IMR-90 (cell line): ENCODE data around the gene TFB2M. TPM values are rescaled to one million over a fixed set of nuclear protein-coding genes. Genes with fewer than 3 reads are reported as not detected.

Experiments
- ATAC-seq: fragments of 200-7000 bp; cut with Tn5 transposase; 2 replicates; pipeline ENCODE4 v1.9.1; 2020; ENCODE audit warnings: low read depth, mild to moderate bottlenecking, moderate library complexity
- BruUV-seq: library from RNA; stranded (reverse); fragments of 400-500 nt; replicated peaks from 2 replicates; lab custom pipeline; 2021; lab: Mats Ljungman, UMichigan
- CTCF ChIA-PET: fragments of 300-600 bp; formaldehyde crosslinking; extraction: SDS; loops from one replicate; lab custom pipeline; 2021; ENCODE audit warnings: antibody characterized with exemption; lab: Yijun Ruan, JAX
- POLR2A ChIA-PET: fragments of 300-600 bp; sonication (Branson Sonifier 250); formaldehyde crosslinking; loops from one replicate; lab custom pipeline; 2022; ENCODE audit warnings: antibody characterized with exemption; ENCODE audit not compliant: unreplicated experiment; lab: Charles Lee
- DNase-seq: peaks from one replicate; pipeline ENCODE4 v3.0.0; 2013
- H2AFZ ChIP-seq: replicated peaks from 2 replicates; pipeline ENCODE3; 2013; ENCODE audit warnings: low read length, mild to moderate bottlenecking; ENCODE audit not compliant: poor library complexity
- H2AK5ac ChIP-seq: 2 replicates; pipeline ENCODE4 v1.6.1; 2013; ENCODE audit warnings: low read depth, low read length, inconsistent platforms
- H2AK9ac ChIP-seq: replicated peaks from 2 replicates; pipeline ENCODE3; 2013; ENCODE audit warnings: mild to moderate bottlenecking, low read depth, low read length, moderate library complexity; ENCODE audit not compliant: poor library complexity
- H2BK120ac ChIP-seq: 2 replicates; pipeline ENCODE4 v1.6.1; 2013; ENCODE audit warnings: low read depth, low read length, inconsistent platforms
- H2BK15ac ChIP-seq: 3 replicates; pipeline ENCODE4 v1.6.1; 2013; ENCODE audit warnings: low read depth, low read length, inconsistent platforms
- H2BK20ac ChIP-seq: 2 replicates; pipeline ENCODE4 v1.6.1; 2013; ENCODE audit warnings: low read depth, mild to moderate bottlenecking, inconsistent platforms, low read length, moderate library complexity
- H2BK5ac ChIP-seq: 2 replicates; pipeline ENCODE4 v1.6.1; 2013; ENCODE audit warnings: mild to moderate bottlenecking, low read depth, low read length, inconsistent platforms; ENCODE audit not compliant: poor library complexity, severe bottlenecking
- H3K14ac ChIP-seq: replicated peaks from 2 replicates; pipeline ENCODE4 v1.6.1; 2013; ENCODE audit warnings: low read depth, low read length, inconsistent platforms
- H3K18ac ChIP-seq: 2 replicates; pipeline ENCODE4 v1.6.1; 2013; ENCODE audit warnings: low read depth, low read length, control low read depth
- H3K23ac ChIP-seq: 2 replicates; pipeline ENCODE4 v1.6.1; 2013; ENCODE audit warnings: low read depth, low read length, inconsistent platforms
- H3K27ac ChIP-seq: 2 replicates; pipeline ENCODE4 v1.5.1; 2013; ENCODE audit warnings: mild to moderate bottlenecking, control low read depth, low read length; ENCODE audit not compliant: insufficient read depth
- H3K27me3 ChIP-seq: 2 replicates; pipeline ENCODE4 v1.6.1; 2013; ENCODE audit warnings: low read length; ENCODE audit not compliant: control insufficient read depth, insufficient read depth
- H3K36me3 ChIP-seq: 2 replicates; pipeline ENCODE4 v1.6.1; 2013; ENCODE audit warnings: low read length, mixed read lengths; ENCODE audit not compliant: control insufficient read depth, insufficient read depth
- H3K4ac ChIP-seq: 2 replicates; pipeline ENCODE4 v1.6.1; 2013; ENCODE audit warnings: low read depth, low read length, inconsistent platforms
- H3K4me1 ChIP-seq: 2 replicates; pipeline ENCODE4 v1.6.1; 2013; ENCODE audit warnings: low read length, mixed read lengths; ENCODE audit not compliant: control insufficient read depth, insufficient read depth
- H3K4me2 ChIP-seq: 2 replicates; pipeline ENCODE4 v1.6.1; 2013; ENCODE audit warnings: low read depth, mild to moderate bottlenecking, control low read depth, low read length, moderate library complexity
- H3K4me3 ChIP-seq: 2 replicates; pipeline ENCODE4 v1.5.1; 2013; ENCODE audit warnings: low read depth, mild to moderate bottlenecking, control low read depth, low read length, moderate library complexity; ENCODE audit not compliant: insufficient read depth
- H3K56ac ChIP-seq: 2 replicates; pipeline ENCODE4 v1.6.1; 2013; ENCODE audit warnings: low read length, inconsistent platforms; ENCODE audit not compliant: insufficient read depth; ENCODE audit errors: extremely low read depth
- H3K79me1 ChIP-seq, 2 experiments: 2 replicates each; pipeline ENCODE4 v1.6.1; 2013; ENCODE audit warnings: low read length in 2 of 2, inconsistent platforms in 1 of 2, low read depth in 1 of 2
- H3K9ac ChIP-seq: 2 replicates; pipeline ENCODE4 v1.6.1; 2013; ENCODE audit warnings: low read depth, low read length, control low read depth
- H3K9me1 ChIP-seq: 2 replicates; pipeline ENCODE4 v1.6.1; 2013; ENCODE audit warnings: low read length, inconsistent platforms; ENCODE audit not compliant: insufficient read depth
- H3K9me3 ChIP-seq: 2 replicates; pipeline ENCODE4 v1.6.1; 2013; ENCODE audit warnings: low read length; ENCODE audit not compliant: control insufficient read depth, insufficient read depth
- H4K20me1 ChIP-seq: 2 replicates; pipeline ENCODE4 v1.6.1; 2013; ENCODE audit warnings: low read length, inconsistent platforms; ENCODE audit not compliant: insufficient read depth
- H4K5ac ChIP-seq: 2 replicates; pipeline ENCODE4 v1.6.1; 2013; ENCODE audit warnings: mild to moderate bottlenecking, low read depth, low read length, control low read depth
- H4K8ac ChIP-seq, 2 experiments: 2 replicates each; pipeline ENCODE4 v1.6.1; 2013; ENCODE audit warnings: low read depth in 2 of 2, low read length in 2 of 2, control low read depth in 1 of 2, inconsistent platforms in 1 of 2
- H4K91ac ChIP-seq: 2 replicates; pipeline ENCODE4 v1.6.1; 2013; ENCODE audit warnings: low read depth, low read length, inconsistent platforms; ENCODE audit not compliant: insufficient read depth
- BHLHE40 ChIP-seq: fragments of 150-350 bp; IDR thresholded peaks from 2 replicates; pipeline ENCODE4 v1.6.1; 2016; ENCODE audit warnings: mild to moderate bottlenecking, low read depth, low read length
- CEBPB ChIP-seq: IDR thresholded peaks from 2 replicates; pipeline ENCODE4 v1.6.1; 2012; ENCODE audit warnings: low read depth, low read length, improper control_type of control experiment
- CHD1 ChIP-seq: IDR thresholded peaks from 2 replicates; pipeline ENCODE4 v1.6.1; 2012; ENCODE audit warnings: low read depth, low read length, improper control_type of control experiment
- CTCF ChIP-seq: conservative IDR thresholded peaks from 2 replicates; pipeline ENCODE4 v1.5.1; 2012; ENCODE audit warnings: mild to moderate bottlenecking, low read depth, low read length, improper control_type of control experiment
- ELK1 ChIP-seq: fragments of 150-350 bp; IDR thresholded peaks from 2 replicates; pipeline ENCODE4 v1.6.1; 2016; ENCODE audit warnings: low read depth, mild to moderate bottlenecking, low read length, moderate library complexity, borderline replicate concordance
- FOS ChIP-seq: fragments of 150-350 bp; IDR thresholded peaks from 2 replicates; pipeline ENCODE4 v1.6.1; 2016; ENCODE audit warnings: low read depth, low read length
- MAZ ChIP-seq: IDR thresholded peaks from 2 replicates; pipeline ENCODE4 v1.6.1; 2012; ENCODE audit warnings: low read depth, mild to moderate bottlenecking, low read length, improper control_type of control experiment, moderate library complexity, borderline replicate concordance
- NFE2L2 ChIP-seq: fragments of 150-350 bp; IDR thresholded peaks from 2 replicates; pipeline ENCODE4 v1.6.1; 2016; ENCODE audit warnings: low read depth, mild to moderate bottlenecking, low read length
- SMC3 ChIP-seq: fragments of 150-350 bp; IDR thresholded peaks from 2 replicates; pipeline ENCODE4 v1.6.1; 2016; ENCODE audit warnings: low read depth, mild to moderate bottlenecking, antibody characterized with exemption, low read length, moderate library complexity
- USF2 ChIP-seq: fragments of 150-350 bp; IDR thresholded peaks from 2 replicates; pipeline ENCODE4 v1.6.1; 2017; ENCODE audit warnings: mild to moderate bottlenecking, antibody characterized with exemption, low read length, low read depth
- WGBS, 2 experiments: methylation state at CpG; one replicate each; pipeline versions ENCODE4 v1.1.5 to v1.1.7; 2013; ENCODE audit warnings: missing lambda C conversion rate in 2 of 2; ENCODE audit not compliant: insufficient read length in 1 of 2; ENCODE audit errors: extremely low coverage in 2 of 2; 5-methylcytosine and 5-hydroxymethylcytosine counted together
- dilution Hi-C: fragments of 300-500 bp; cut with HindIII; formaldehyde crosslinking; loops from one replicate; pipeline ENCODE4 v1.14.3; 2018; ENCODE audit warnings: low sequenced_read_pairs; ENCODE audit not compliant: unreplicated experiment
- in situ Hi-C: fragments of 300-500 bp; cut with MboI; formaldehyde crosslinking; loops from 3 replicates; pipeline ENCODE4 v1.14.3; 2019; ENCODE audit warnings: low sequenced_read_pairs, inconsistent platforms, mixed read lengths
- intact Hi-C: fragments of 100-400 bp; cut with micrococcal nuclease; formaldehyde crosslinking; loops from 2 replicates; pipeline ENCODE4 v1.10.0; 2022
- polyA plus RNA-seq, 3 experiments: library from polyadenylated mRNA; depleted of rRNA; stranded (reverse); fragments of >200 nt; gene quantifications; 2 replicates each; pipeline ENCODE4 v1.2.3, GENCODE V29; 2012; ENCODE audit warnings: low replicate concordance in 1 of 3
- total RNA-seq: library from RNA; depleted of rRNA; stranded (reverse); fragments of >200 nt; gene quantifications from 2 replicates; pipeline ENCODE4 v1.2.3, GENCODE V29; 2012

TFB2M gene
- total and polyA plus RNA-seq, 2 of the 4 experiments (the other 2 are of a cell fraction) = 13.3 to 15.7 TPM

DNA sequence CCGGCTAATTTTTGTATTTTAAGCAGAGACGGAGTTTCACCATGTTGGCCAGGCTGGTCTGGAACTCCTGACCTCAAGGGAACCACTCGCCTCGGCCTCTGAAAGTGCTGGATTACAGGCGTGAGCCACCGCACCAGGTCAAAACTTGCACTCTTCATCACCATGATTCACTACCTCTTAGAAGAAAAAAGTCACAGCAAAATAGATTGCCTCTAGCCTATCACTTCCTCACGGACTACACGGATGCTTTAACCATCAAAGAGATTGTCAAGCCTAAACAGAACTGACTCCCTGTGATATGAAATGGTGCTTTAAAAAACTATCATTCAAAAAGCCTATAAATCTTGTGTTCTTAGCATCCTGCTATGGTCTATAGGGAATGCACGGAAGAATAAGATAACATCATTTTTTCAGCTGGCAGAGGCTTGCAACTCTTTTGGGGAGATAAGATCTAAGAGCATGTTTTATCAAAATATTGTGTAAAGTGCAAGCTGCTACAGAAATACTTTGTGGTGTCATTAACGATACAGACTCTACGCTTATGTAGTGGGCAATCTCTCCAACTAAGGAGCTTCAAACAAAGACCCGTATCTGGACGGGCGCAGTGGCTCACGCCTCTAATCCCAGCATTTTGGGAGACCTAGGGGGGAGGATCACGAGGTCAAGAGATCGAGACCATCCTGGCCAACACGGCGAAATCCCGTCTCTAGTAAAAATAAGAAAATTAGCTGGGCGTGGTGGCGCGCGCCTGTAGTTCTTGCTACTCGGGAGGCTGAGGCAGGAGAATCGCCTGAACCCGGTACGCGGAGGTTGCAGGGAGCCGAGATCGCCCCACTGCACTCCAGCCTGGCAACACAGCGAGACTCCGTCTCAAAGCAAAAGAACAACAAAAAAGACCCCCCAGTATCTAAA, 966 bp downstream of the TFB2M start:
- peak overlapping the region; percentile 66; the same call in 1 of the 2 replicates for H2AK5ac ChIP-seq
- H3K56ac ChIP-seq = peak overlapping the region; percentile 65
- H3K36me3 ChIP-seq = peaks cover 7% of the 10 kb centered on the region
- peak overlapping the region; percentile 89 for H2AK9ac ChIP-seq
- ATAC-seq (no peak), DNase-seq (no peak)
- 77% methylated on average over 8 of the region's 33 CpGs; no CpG with 5 or more reads in 1 of the 2 experiments for WGBS, 2 experiments
- CTCF ChIA-PET = no interaction called here
- peak overlapping the region; percentile 75; the same call in 1 of the 2 replicates for H4K5ac ChIP-seq
- H2AFZ ChIP-seq = peak overlapping the region; percentile 98
- H3K14ac ChIP-seq = peak overlapping the region; percentile 61
- peak overlapping the region; percentile 41 for H3K27ac ChIP-seq
- peak overlapping the region; percentile 18 to 79; a peak in 2 of 4 replicates for H4K8ac ChIP-seq
- H3K9me3 ChIP-seq = no peaks in the 10 kb centered on the region
- peak overlapping the region; percentile 54; the same call in 1 of the 2 replicates for H3K23ac ChIP-seq
- no peak overlapping the region for H2BK15ac ChIP-seq
- peak overlapping the region; percentile 81 for H3K4me3 ChIP-seq
- peaks cover 5% of the 10 kb centered on the region; the same call in 1 of the 2 replicates for H3K4me1 ChIP-seq
- in situ Hi-C loops = no loop called here
- H2BK120ac ChIP-seq = no peak overlapping the region
- intact Hi-C loops = loop anchor here (5.0 kb wide), 1 partner anchor 187 kb away; no protein-coding TSS in a partner anchor
- no peak overlapping the region for H2BK20ac ChIP-seq
- no peak overlapping the region for H3K18ac ChIP-seq
- H4K91ac ChIP-seq = peak overlapping the region; percentile 9; the same call in 1 of the 2 replicates
- H3K27me3 ChIP-seq = no peaks in the 10 kb centered on the region
- no peaks in the 10 kb centered on the region; the same call in 1 of the 2 replicates for H3K9me1 ChIP-seq
- POLR2A ChIA-PET = interaction anchor here (0.6 to 0.7 kb wide), 2 partner anchors 15 to 1426 kb away, joined by 3 to 15 read pairs; no protein-coding TSS in a partner anchor
- dilution Hi-C loops = no loop called here
- H2BK5ac ChIP-seq = no peak overlapping the region
- H3K9ac ChIP-seq = peak overlapping the region; percentile 75
- H3K79me1 ChIP-seq = peaks cover 15 to 50% of the 10 kb centered on the region in 2 experiments; a peak in 3 of 4 replicates
- BruUV-seq = TSS peak; percentile 45
- no peaks in the 10 kb centered on the region for H4K20me1 ChIP-seq
- TF ChIP-seq BHLHE40 (no peak), ELK1 (no peak), FOS (no peak), CTCF (no peak), SMC3 (no peak), MAZ (no peak), CHD1 (no peak), CEBPB (no peak), USF2 (no peak), NFE2L2 (no peak)
- H3K4ac ChIP-seq = 0 out of 2 replicates have a peak overlapping the region, but pooled peaks have one; percentile 4
- peak overlapping the region; percentile 99 for H3K4me2 ChIP-seq
